Activated B cell treated with CpG ODN at 0.5 μM for 24 hours (primary cell): Measurements from ENCODE around the gene TMEM222. TPM values are rescaled to one million over a fixed set of nuclear protein-coding genes. Genes with fewer than 3 reads are reported as not detected.

Source experiments
- ATAC-seq: fragments of 200-7000 bp; cut with Tn5 transposase; one replicate; pipeline ENCODE4 v1.10.0; 2021; ENCODE audit warnings: low read depth, mild to moderate bottlenecking, moderate library complexity
- CTCF ChIA-PET: fragments of 350-600 bp; sonication (Branson Sonifier 250); formaldehyde crosslinking; loops from one replicate; lab custom pipeline; 2021; ENCODE audit warnings: antibody characterized with exemption; lab: Charles Lee
- POLR2A ChIA-PET: fragments of 350-600 bp; sonication (Branson Sonifier 250); formaldehyde crosslinking; loops from one replicate; lab custom pipeline; 2021; ENCODE audit warnings: antibody characterized with exemption; lab: Charles Lee
- DNase-seq: peaks from one replicate; pipeline ENCODE4 v3.0.0; 2022
- H3K27ac Mint-ChIP-seq: one replicate; pipeline ENCODE4 v1.8.0; 2020; ENCODE audit warnings: mixed read lengths
- H3K27me3 Mint-ChIP-seq: one replicate; pipeline ENCODE4 v1.8.0; 2021; ENCODE audit warnings: mixed read lengths
- H3K36me3 Mint-ChIP-seq: one replicate; pipeline ENCODE4 v1.8.0; 2021; ENCODE audit warnings: low read depth, mixed read lengths
- H3K4me1 Mint-ChIP-seq: one replicate; pipeline ENCODE4 v1.8.0; 2021; ENCODE audit warnings: mixed read lengths
- H3K4me3 Mint-ChIP-seq: one replicate; pipeline ENCODE4 v1.8.0; 2020; ENCODE audit warnings: mild to moderate bottlenecking, mixed read lengths
- H3K9me3 Mint-ChIP-seq: one replicate; pipeline ENCODE4 v1.8.0; 2020; ENCODE audit warnings: mixed read lengths
- CTCF ChIP-seq: fragments of 200-600 bp; IDR thresholded peaks from one replicate; pipeline ENCODE4 v1.8.0; 2022; ENCODE audit warnings: antibody characterized with exemption, mild to moderate bottlenecking
- intact Hi-C: fragments of 100-400 bp; cut with micrococcal nuclease; formaldehyde crosslinking; loops from one replicate; pipeline ENCODE4 v1.15.1; 2024
- total RNA-seq: library from RNA; stranded (reverse); gene quantifications from 2 replicates; pipeline ENCODE4 v1.2.3, GENCODE V29; 2022

TMEM222 gene
- total RNA-seq, 1 donor from 2014 or later, result 43.0 TPM

- DNase-seq (peak; percentile 72), ATAC-seq (peak; percentile 90)
- H3K9me3 Mint-ChIP-seq, result no peaks in the 10 kb centered on the region
- intact Hi-C loops, result loop anchor here (1.0 kb wide), 5 partner anchors 57 to 363 kb away; no protein-coding TSS in a partner anchor
- H3K4me3 Mint-ChIP-seq, result no peak overlapping the region
- H3K36me3 Mint-ChIP-seq, result peaks cover 81% of the 10 kb centered on the region
- ChIA-PET CTCF (interaction anchor here (0.7 to 10.7 kb wide), 28 partner anchors 8 to 371 kb away, joined by 3 to 208 read pairs (median 4); partner anchors contain the start of genes AHDC1, CD164L2, GPR3 and IFI6), POLR2A (interaction anchor here (0.6 to 1.4 kb wide), 7 partner anchors 41 to 367 kb away, joined by 3 to 6 read pairs (median 3); partner anchors contain the start of gene SYTL1)
- H3K27ac Mint-ChIP-seq, result no peak overlapping the region
- no peaks in the 10 kb centered on the region for H3K27me3 Mint-ChIP-seq
- peaks cover 3% of the 10 kb centered on the region for H3K4me1 Mint-ChIP-seq
- TF ChIP-seq CTCF, result peak; percentile 99
These were observed 21.5 kb upstream of the TMEM222 start for GRCh38 chr1:27300341-27301051.

GRCh38 chr1:27301052-27301422 is 20.9 kb upstream of the TMEM222 start:
- Mint-ChIP-seq H3K27me3 (no peaks in the 10 kb centered on the region), H3K4me3 (no peak overlapping the region), H3K4me1 (peaks cover 3% of the 10 kb centered on the region), H3K36me3 (peaks cover 82% of the 10 kb centered on the region), H3K27ac (no peak overlapping the region), H3K9me3 (no peaks in the 10 kb centered on the region)
- ChIA-PET CTCF (interaction anchor here (0.7 to 10.7 kb wide), 25 partner anchors 9 to 371 kb away, joined by 3 to 208 read pairs (median 6); partner anchors contain the start of genes AHDC1, CD164L2, GPR3 and IFI6), POLR2A (interaction anchor here (0.6 to 1.4 kb wide), 8 partner anchors 40 to 366 kb away, joined by 3 to 6 read pairs (median 4); partner anchors contain the start of genes AHDC1 and SYTL1)
- no peak for DNase-seq
- TF ChIP-seq CTCF, result no peak
- no peak for ATAC-seq
- intact Hi-C loops, result loop anchor here (1.0 kb wide), 4 partner anchors 56 to 305 kb away; no protein-coding TSS in a partner anchor

- CTCF ChIA-PET, result interaction anchor here (0.9 to 10.7 kb wide), 15 partner anchors 9 to 362 kb away, joined by 3 to 208 read pairs (median 9); partner anchors contain the start of genes AHDC1, CD164L2, GPR3 and MAP3K6
- Mint-ChIP-seq H3K4me1 (peaks cover 3% of the 10 kb centered on the region), H3K9me3 (no peaks in the 10 kb centered on the region), H3K27ac (no peak overlapping the region), H3K27me3 (no peaks in the 10 kb centered on the region), H3K4me3 (no peak overlapping the region), H3K36me3 (peaks cover 82% of the 10 kb centered on the region)
- DNase-seq (no peak), ATAC-seq (no peak)
- intact Hi-C loops, result loop anchor here (1.0 kb wide), 4 partner anchors 56 to 305 kb away; no protein-coding TSS in a partner anchor
- POLR2A ChIA-PET, result interaction anchor here (0.7 to 1.4 kb wide), 3 partner anchors 94 to 302 kb away, joined by 4 to 7 read pairs (median 5); partner anchors contain the start of gene AHDC1
- no peak for TF ChIP-seq CTCF
These were observed 20.3 kb upstream of the TMEM222 start for GRCh38 chr1:27301582-27302199.

- ChIA-PET CTCF (interaction anchor here (0.9 to 10.7 kb wide), 7 partner anchors 54 to 361 kb away, joined by 3 to 208 read pairs (median 24); partner anchors contain the start of genes AHDC1, CD164L2 and GPR3), POLR2A (interaction anchor here (0.9 to 1.4 kb wide), 2 partner anchors 93 to 301 kb away, joined by 4 to 5 read pairs; partner anchors contain the start of gene AHDC1)
- Mint-ChIP-seq H3K4me1 (peaks cover 3% of the 10 kb centered on the region), H3K4me3 (no peak overlapping the region), H3K27me3 (no peaks in the 10 kb centered on the region), H3K27ac (no peak overlapping the region), H3K36me3 (peaks cover 74% of the 10 kb centered on the region), H3K9me3 (no peaks in the 10 kb centered on the region)
- ATAC-seq, result no peak
- TF ChIP-seq CTCF, result no peak
- intact Hi-C loops, result no loop called here
- no peak for DNase-seq
These were observed 19.4 kb upstream of the TMEM222 start for GRCh38 chr1:27302612-27303011.
